Measurements from ENCODE around the gene FEM1A. TPM values are rescaled to one million over a fixed set of nuclear protein-coding genes. Genes with fewer than 3 reads are reported as not detected.
A peak's percentile ranks its signal among the peaks of the same experiment; 100 is the strongest.
"Not testable (repeated sequence)": the region's sequence is repeated elsewhere in the genome, so short reads cannot be mapped to it uniquely, and the experiment has no call there.

FEM1A gene
- total and polyA plus RNA-seq, 10 of the 15 experiments (the other 5 are each of a cell fraction or from before 2014, with no cell fraction given): 0.27 to 17.4 (median 3.8) TPM

DNA sequence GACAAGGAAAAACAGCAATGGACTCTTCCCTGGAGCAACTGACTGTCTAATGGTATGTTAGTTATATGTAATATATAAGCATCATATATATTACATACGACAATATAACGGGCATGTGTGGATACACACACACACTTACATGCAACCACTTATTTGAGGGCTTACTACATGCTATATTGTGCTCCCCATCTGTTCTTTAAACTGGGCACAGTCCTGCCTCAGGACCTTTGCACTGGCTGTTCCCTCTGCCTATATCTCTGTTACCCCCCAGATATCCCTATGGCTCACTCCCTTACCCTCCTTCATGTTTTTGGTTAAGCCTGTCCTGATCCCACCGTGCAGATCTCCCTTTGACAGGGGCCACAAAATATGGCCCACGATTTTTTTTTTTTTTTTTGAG, 29.7 kb downstream of the FEM1A start (continued):
- TF ChIP-seq, protein P1, sequence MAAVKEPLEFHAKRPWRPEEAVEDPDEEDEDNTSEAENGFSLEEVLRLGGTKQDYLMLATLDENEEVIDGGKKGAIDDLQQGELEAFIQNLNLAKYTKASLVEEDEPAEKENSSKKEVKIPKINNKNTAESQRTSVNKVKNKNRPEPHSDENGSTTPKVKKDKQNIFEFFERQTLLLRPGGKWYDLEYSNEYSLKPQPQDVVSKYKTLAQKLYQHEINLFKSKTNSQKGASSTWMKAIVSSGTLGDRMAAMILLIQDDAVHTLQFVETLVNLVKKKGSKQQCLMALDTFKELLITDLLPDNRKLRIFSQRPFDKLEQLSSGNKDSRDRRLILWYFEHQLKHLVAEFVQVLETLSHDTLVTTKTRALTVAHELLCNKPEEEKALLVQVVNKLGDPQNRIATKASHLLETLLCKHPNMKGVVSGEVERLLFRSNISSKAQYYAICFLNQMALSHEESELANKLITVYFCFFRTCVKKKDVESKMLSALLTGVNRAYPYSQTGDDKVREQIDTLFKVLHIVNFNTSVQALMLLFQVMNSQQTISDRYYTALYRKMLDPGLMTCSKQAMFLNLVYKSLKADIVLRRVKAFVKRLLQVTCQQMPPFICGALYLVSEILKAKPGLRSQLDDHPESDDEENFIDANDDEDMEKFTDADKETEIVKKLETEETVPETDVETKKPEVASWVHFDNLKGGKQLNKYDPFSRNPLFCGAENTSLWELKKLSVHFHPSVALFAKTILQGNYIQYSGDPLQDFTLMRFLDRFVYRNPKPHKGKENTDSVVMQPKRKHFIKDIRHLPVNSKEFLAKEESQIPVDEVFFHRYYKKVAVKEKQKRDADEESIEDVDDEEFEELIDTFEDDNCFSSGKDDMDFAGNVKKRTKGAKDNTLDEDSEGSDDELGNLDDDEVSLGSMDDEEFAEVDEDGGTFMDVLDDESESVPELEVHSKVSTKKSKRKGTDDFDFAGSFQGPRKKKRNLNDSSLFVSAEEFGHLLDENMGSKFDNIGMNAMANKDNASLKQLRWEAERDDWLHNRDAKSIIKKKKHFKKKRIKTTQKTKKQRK (IDR thresholded peaks at IDR 0.05; ENCODE audit: low read depth, low read length): no peak
- TF ChIP-seq ZZZ3 (IDR thresholded peaks at IDR 0.05; ENCODE audit: control insufficient read depth, insufficient read length, low read depth): no peak

DNA sequence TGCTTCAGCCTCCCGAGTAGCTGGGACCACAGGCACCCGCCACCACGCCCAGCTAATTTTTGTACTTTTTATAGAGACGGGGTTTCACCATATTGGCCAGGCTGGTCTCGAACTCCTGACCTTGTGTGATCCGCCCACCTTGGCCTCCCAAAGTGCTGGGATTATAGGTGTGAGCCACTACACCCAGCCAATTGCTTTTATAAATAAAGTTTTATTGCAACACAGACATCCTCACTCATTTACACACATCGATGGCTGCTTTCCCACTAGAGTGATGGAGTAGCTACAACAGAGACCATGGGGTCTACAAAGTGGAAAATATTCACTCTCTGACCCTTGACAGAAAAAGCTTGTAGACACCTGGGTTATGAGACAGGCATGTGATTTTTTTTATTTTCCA, 30.8 kb downstream of the FEM1A start:
- H3K4me3 ChIP-seq; in situ Hi-C loops (cut with MboI); H3K9me3 ChIP-seq (replicated peaks; ENCODE audit: control insufficient read depth, insufficient read depth, low read length); H3K9ac ChIP-seq (ENCODE audit: control insufficient read depth, insufficient read depth, low read length); H3K27ac ChIP-seq (ENCODE audit: control insufficient read depth, insufficient read depth); H3K4me2 ChIP-seq (ENCODE audit: control insufficient read depth, insufficient read depth); H4K20me1 ChIP-seq (ENCODE audit: control insufficient read depth, insufficient read depth); H3K4me1 ChIP-seq (ENCODE audit: control insufficient read depth, insufficient read depth, low read length); BruUV-seq (replicated peaks); H3K27me3 ChIP-seq (replicated peaks in 1 of 2; ENCODE audit: control insufficient read depth in 2 of 2, insufficient read depth in 2 of 2, low read length in 1 of 2); intact Hi-C loops (cut with micrococcal nuclease; ENCODE audit: unreplicated experiment); FAIRE-seq; ATAC-seq; DNase-seq (ENCODE audit: low read depth, low spot score); H2AFZ ChIP-seq (ENCODE audit: control insufficient read depth, low read depth, low read length): not testable (repeated sequence)
- RAD21 ChIA-PET (ENCODE audit: unreplicated experiment): interaction anchor here (1.0 to 2.3 kb wide), 3 partner anchors 9 to 29 kb away, joined by 3 to 9 read pairs (median 4); no protein-coding TSS in a partner anchor
- CTCF ChIA-PET: interaction anchor here (0.8 to 10.6 kb wide), 5 partner anchors 11 to 35 kb away, joined by 3 to 148 read pairs (median 6); partner anchors contain the start of gene FEM1A
- Histone ChIP-seq H3K79me2 (ENCODE audit: control insufficient read depth, insufficient read depth, low read length) (peaks cover 30% of the 10 kb centered on the region), H3K36me3 (ENCODE audit: control insufficient read depth in 2 of 2, insufficient read depth in 2 of 2, low read length in 1 of 2) (peaks cover 0 to 13% of the 10 kb centered on the region in 2 experiments)
- POLR2A ChIA-PET: interaction anchor here (0.9 to 1.9 kb wide), 3 partner anchors 10 to 44 kb away, joined by 3 to 5 read pairs (median 4); partner anchors contain the start of gene FEM1A
- SMC1A ChIA-PET (ENCODE audit: uncharacterized antibody, unreplicated experiment): interaction anchor here (1.5 kb wide), 1 partner anchor 12 kb away, joined by 6 read pairs; no protein-coding TSS in a partner anchor
- 90% methylated on average over 7 of the region's 7 CpGs for WGBS (ENCODE audit: insufficient coverage, insufficient replicate concordance, low lambda C conversion rate, missing lambda C conversion rate)
- TF ChIP-seq, protein P2, sequence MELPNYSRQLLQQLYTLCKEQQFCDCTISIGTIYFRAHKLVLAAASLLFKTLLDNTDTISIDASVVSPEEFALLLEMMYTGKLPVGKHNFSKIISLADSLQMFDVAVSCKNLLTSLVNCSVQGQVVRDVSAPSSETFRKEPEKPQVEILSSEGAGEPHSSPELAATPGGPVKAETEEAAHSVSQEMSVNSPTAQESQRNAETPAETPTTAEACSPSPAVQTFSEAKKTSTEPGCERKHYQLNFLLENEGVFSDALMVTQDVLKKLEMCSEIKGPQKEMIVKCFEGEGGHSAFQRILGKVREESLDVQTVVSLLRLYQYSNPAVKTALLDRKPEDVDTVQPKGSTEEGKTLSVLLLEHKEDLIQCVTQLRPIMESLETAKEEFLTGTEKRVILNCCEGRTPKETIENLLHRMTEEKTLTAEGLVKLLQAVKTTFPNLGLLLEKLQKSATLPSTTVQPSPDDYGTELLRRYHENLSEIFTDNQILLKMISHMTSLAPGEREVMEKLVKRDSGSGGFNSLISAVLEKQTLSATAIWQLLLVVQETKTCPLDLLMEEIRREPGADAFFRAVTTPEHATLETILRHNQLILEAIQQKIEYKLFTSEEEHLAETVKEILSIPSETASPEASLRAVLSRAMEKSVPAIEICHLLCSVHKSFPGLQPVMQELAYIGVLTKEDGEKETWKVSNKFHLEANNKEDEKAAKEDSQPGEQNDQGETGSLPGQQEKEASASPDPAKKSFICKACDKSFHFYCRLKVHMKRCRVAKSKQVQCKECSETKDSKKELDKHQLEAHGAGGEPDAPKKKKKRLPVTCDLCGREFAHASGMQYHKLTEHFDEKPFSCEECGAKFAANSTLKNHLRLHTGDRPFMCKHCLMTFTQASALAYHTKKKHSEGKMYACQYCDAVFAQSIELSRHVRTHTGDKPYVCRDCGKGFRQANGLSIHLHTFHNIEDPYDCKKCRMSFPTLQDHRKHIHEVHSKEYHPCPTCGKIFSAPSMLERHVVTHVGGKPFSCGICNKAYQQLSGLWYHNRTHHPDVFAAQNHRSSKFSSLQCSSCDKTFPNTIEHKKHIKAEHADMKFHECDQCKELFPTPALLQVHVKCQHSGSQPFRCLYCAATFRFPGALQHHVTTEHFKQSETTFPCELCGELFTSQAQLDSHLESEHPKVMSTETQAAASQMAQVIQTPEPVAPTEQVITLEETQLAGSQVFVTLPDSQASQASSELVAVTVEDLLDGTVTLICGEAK (IDR thresholded peaks at IDR 0.05; ENCODE audit: borderline replicate concordance): peak; percentile 89

Data from GM12878 (cell line).